ENCODE data around the gene GCNT1.

GRCh38 chr9:76539180-76539579 lies 80.2 kb downstream of the GCNT1 start:
- no peak for TF ChIP-seq CTCF (IDR thresholded peaks at IDR 0.05 in 8 of 11, conservative IDR thresholded peaks at IDR 0.05 in 3 of 11)
- TF ChIP-seq POLR2A (IDR thresholded peaks at IDR 0.05): no peak

Measured in spleen (tissue), 7 donors.